Stimulated activated CD4-positive, alpha-beta T cell treated with anti-CD3 and anti-CD28 coated beads, TNF-alpha, amount 100 ng/mL, for 24 hours (primary cell): Measurements from ENCODE around the gene ADCK2.
"Not testable (repeated sequence)": the region's sequence is repeated elsewhere in the genome, so short reads cannot be mapped to it uniquely, and the experiment has no call there.

Source experiments
- DNase-seq, 3 experiments: peaks; one replicate each; pipeline ENCODE4 v3.0.0-alpha.2; 2020; ENCODE audit warnings: low read depth in 3 of 3

The ADCK2 gene

DNA sequence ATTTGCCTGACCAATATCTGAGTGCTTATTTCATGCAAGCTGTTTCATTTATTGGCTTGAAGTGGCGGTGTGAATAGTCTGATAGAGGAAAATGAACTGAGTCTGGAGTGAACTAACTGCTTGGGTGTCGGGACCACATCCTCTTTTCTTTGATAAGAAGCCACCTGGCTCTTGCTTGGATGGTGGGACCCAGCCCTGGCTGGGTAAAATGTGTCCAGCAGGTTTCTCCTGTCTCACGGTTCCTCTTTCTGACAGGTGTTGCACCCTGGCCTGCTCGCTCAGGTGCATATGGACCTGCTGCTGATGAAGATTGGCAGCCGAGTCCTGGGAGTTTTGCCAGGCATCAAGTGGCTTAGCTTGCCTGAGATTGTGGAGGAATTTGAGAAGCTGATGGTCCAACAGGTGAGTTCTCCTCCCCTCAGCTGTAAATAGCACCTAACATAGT, 1.6 kb downstream of the ADCK2 start:
- DNase-seq = no peak

DNA sequence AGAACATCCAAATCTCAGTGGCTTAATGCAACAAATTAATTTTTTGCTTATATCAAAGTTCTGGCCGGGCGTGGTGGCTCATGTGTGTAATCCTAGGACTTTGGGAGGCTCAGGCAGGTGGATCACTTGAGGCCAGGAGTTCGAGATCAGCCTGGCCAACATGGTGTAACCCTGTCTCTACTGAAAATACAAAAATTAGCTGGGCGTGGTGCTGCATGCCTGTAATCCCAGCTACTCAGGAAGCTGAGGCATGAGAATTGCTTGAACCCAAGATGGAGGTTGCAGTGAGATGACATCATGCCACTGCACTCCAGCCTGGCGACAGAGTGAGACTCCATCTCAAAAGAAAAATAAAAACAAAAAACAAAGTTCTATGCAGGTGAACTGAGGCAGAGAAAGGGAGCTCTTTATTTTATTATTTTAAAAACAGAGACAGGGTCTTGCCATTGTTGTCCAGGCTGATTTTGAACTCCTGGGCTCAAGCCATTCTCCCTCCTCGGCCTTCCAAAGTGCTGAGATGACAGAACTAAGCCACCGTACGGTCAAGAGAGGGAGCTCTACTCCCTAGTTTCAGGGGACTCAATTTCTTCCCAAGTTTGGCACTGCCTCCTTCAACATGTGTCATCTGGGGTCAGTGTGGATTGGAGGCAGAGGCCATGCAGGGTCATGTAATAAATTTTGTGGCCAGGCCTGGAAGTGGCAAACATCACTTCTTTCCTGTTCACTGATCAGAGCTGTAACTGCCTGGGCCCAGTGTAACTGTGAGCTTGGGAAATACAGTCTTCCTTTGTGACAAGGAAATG, 2.4 kb downstream of the ADCK2 start:
- no peak for DNase-seq

DNA sequence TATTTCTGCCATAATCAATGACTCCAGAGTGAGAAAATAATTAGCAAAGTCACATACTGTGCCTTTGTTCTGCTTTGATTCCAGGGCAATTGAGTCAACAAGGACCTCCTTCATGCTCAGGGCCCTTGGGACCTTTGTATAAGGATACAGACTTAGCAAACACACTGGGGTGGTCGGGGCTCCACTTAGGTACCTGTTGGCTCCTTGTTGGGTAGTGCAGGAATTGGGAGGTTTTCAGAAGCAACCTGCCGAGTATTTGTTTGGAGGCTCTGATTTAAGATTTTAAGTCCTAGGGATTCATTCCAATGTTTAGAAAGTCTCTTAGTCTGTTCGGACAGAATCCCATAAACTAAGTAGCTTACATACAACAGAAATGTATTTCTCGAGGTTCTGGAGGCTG, 3.0 kb downstream of the ADCK2 start:
- no peak for DNase-seq

DNA sequence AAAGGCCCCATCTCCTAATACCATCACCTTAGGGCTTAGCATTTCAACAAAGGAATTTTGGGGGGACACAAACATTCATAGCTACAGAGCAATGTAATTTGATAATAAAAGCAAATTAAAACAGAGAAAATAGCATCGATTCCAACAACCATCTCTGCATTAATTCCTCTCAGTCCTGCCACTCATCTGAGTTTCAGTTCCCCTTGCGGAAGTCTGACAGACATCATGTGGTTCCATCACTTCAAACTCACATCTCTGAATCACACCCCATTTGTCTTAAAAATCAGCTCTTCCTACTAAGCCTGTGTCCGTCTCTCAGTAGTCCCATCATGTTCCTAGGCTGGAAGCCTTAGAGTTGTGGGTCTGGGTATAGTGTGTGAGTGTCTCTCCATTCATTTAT, 3.6 kb downstream of the ADCK2 start:
- no peak for DNase-seq

DNA sequence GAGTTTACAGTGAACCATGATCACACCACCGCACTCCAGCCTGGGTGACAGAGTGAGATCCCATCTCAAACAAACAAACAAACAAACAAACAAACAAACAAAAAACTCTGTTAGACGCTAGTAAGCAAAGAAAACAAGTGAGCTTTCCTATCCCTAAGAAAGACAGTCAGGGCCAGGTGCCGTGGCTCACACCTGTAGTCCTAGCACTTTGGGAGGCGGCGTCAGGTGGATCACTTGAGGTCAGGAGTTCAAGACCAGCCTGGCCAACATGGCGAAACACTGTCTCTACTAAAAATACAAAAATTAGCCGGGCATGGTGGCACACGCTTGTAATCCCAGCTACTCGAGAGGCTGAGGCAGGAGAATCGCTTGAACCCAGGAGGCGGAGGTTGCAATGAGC, 4.2 kb downstream of the ADCK2 start:
- not testable (repeated sequence) for DNase-seq

- no peak for DNase-seq
These were observed 4.8 kb downstream of the ADCK2 start for GRCh38 chr7:140677496-140677895.

GRCh38 chr7:140678081-140678815, 5.5 kb downstream of the ADCK2 start:
- DNase-seq = no peak

DNA sequence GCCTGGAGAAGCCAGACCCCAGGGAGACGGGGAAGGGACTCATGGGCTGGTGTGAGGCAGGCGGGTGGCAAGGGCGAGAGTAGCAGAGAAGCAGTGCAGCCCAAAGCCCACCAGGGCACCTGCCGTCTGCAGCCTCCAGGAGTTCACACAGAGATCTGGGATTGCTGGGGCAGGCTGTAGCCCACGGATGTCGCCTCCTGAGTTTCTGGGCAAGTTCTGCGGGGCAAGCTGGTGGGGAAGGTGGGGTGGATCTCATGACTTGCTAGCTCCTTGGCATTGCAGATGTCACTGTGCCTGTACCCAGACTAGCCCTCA, 6.0 kb downstream of the ADCK2 start:
- DNase-seq = no peak

- no peak for DNase-seq
These were observed 6.4 kb downstream of the ADCK2 start for GRCh38 chr7:140679186-140679585.

GRCh38 chr7:140680886-140681285, 8.1 kb downstream of the ADCK2 start:
- no peak for DNase-seq

GRCh38 chr7:140681766-140682165, 9.0 kb downstream of the ADCK2 start:
- no peak for DNase-seq

DNA sequence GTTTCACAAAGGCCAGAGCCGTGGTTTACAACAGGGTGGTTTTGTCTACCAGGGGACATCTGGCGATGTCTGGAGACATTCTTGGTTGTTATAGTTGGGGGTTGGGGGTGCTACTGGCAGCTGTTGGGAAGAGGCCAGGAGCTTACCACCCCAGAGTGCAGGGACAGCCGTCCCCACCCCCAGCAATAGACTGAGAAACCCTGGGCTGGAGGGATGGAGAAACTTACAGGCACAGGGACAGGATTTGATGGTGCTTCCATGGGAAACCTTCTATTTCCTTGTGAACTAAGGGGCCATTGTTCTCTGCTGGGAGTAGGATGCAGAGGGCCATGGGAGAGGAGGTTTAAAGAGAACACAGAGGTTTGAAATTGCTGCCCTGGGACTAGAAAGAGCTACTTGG, 10.9 kb downstream of the ADCK2 start:
- DNase-seq = no peak

DNA sequence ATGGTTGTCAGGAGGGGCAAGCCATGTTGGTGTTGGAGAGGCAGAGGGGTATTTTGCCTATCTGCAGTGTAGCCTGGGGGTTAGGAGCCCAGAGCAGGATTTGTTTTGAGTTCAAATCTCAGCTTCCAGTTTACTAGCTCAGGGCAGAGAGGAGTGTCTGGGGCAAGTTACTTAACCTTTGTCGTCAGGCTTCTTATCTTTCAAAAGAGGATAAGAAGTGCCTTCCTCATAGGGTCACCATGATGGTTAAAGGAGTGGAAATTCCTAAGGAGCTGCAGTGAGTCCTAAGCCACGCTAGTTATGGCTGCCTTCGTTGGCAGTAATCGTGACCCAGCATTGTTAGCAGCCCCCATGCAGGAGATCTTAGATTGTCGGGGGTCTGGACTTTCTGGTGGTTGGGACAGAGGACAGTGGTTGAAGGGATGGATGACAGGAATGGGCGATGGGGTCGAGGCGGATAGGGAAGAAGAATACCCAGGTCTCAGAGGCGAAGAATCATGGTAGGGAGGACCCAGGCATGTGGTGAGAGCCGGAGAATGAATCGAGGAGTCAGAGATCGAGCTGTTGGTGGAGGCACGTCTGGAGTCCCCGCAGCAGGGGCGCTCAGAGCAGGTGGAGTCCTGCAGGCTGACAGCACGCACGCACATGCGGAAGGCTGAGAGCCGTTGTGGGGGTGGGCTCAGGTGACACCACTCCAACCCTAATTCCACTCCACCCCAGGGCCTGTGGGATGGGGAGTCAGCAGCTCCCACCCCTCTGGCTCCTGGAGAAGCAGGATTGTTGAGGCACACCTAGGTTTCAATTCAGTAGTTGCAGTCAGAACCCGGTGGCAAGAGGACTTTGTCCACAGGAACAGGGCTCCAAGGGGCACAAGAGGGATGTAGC, 11.6 kb downstream of the ADCK2 start:
- DNase-seq = no peak

GRCh38 chr7:140685407-140686087, 12.8 kb downstream of the ADCK2 start:
- no peak for DNase-seq

DNA sequence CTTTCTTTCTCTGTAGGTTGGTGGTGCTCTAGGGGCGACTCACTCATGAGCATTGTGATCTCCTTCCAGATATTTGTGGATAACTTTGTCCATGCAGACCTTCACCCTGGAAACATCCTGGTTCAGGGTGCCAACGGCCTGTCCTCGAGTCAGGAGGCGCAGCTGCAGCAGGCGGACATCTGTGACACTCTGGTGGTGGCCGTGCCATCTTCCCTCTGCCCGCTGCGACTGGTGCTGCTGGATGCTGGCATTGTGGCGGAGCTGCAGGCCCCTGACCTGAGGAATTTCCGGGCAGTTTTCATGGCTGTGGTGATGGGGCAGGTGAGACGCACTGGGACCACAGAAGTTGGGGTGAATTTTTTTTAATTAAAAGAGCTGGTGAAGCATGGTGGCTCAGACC, 14.2 kb downstream of the ADCK2 start:
- DNase-seq = no peak

GRCh38 chr7:140688341-140688740, 15.6 kb downstream of the ADCK2 start:
- DNase-seq = no peak

- no peak for DNase-seq
These were observed 16.7 kb downstream of the ADCK2 start for GRCh38 chr7:140689199-140690152.

DNA sequence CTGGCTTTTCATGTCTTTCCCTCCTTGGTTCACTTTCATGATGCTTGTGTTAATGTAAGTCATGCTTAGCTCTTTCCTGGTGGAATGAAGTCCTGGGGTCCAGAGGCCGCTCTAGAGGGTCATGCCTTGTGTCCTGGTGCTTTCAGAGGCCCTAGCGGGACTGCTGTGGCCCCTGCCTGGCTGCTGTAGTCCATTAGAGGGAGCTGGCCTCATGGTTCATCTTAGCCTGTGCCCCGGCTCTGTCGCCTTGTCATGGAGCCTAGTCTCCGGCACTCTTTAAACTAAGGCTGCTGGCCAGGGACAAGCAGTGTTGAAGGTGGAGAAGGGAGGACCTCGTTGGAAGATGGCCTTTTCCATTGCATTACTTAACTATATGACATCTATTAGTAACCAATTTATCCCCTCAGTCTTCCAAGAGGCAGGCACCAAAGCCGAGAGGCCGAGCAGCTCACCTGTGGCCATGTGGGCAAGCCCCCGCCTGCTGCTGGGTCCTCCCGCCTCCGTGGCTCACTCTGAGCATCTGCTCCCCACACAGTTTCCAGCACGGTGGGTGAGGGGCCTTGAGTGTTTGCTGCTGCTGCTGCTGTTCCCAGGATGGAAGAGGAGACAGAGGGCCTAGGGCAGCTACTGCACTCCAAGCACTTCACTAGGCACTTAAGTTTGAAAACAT, 18.8 kb downstream of the ADCK2 start:
- no peak for DNase-seq

DNA sequence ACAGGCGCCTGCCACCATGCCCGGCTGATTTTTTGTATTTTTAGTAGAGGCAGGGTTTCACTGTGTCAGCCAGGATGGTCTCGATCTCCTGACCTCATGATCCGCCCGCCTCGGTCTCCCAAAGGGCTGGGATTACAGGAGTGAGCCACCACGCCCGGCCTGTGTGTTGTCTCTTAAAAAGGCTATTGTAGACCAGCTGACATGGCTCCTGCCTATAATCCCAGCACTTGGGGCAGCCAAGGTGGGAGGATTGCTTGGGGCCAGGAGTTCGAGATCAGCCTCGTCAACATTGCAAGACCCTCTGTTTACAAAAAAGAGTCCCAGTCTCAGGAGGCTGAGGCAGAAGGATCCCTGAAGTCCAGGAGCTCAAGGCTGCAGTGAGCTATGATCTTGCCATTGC, 21.1 kb downstream of the ADCK2 start:
- not testable (repeated sequence) for DNase-seq

GRCh38 chr7:140694592-140694991, 21.8 kb downstream of the ADCK2 start:
- no peak for DNase-seq
